GM23338 (cell line): ENCODE data around the gene LIN7A. TPM values are rescaled to one million over a fixed set of nuclear protein-coding genes. Genes with fewer than 3 reads are reported as not detected.
A peak's percentile ranks its signal among the peaks of the same experiment; 100 is the strongest.

Experiments
- ATAC-seq: fragments of 200-7000 bp; cut with Tn5 transposase; 3 replicates; pipeline ENCODE4 v1.9.1; 2020
- DNase-seq: peaks from one replicate; pipeline ENCODE4 v3.0.0-alpha.2; 2015; ENCODE audit warnings: low spot score
- H2AFZ ChIP-seq: fragments of 200-600 bp; sonication (generic); 2 replicates; pipeline ENCODE4 v1.8.0; 2016; ENCODE audit warnings: antibody characterized with exemption, mild to moderate bottlenecking, moderate library complexity
- H3F3A ChIP-seq: fragments of 200-600 bp; sonication (generic); replicated peaks from 2 replicates; pipeline ENCODE4 v1.8.0; 2017; ENCODE audit warnings: antibody characterized with exemption, mixed run types, low read depth
- H3K27ac ChIP-seq: fragments of 200-600 bp; sonication (generic); 2 replicates; pipeline ENCODE4 v1.6.1; 2016; ENCODE audit warnings: low read depth
- H3K27me3 ChIP-seq: fragments of 200-600 bp; sonication (generic); 2 replicates; pipeline ENCODE4 v1.8.0; 2016; ENCODE audit warnings: mild to moderate bottlenecking, mixed run types, moderate library complexity; ENCODE audit not compliant: insufficient read depth
- H3K36me3 ChIP-seq: fragments of 200-600 bp; sonication (generic); 2 replicates; pipeline ENCODE4 v1.8.0; 2016; ENCODE audit warnings: mild to moderate bottlenecking; ENCODE audit not compliant: insufficient read depth
- H3K4me1 ChIP-seq: fragments of 200-600 bp; sonication (generic); 2 replicates; pipeline ENCODE4 v1.8.0; 2016; ENCODE audit warnings: mild to moderate bottlenecking, moderate library complexity; ENCODE audit not compliant: insufficient read depth
- H3K4me2 ChIP-seq: fragments of 200-600 bp; sonication (generic); 2 replicates; pipeline ENCODE4 v1.7.1; 2017; ENCODE audit warnings: mixed run types
- H3K4me3 ChIP-seq: fragments of 200-600 bp; sonication (generic); 2 replicates; pipeline ENCODE4 v1.6.1; 2016; ENCODE audit warnings: mixed run types
- H3K79me2 ChIP-seq: fragments of 200-600 bp; sonication (generic); replicated peaks from 2 replicates; pipeline ENCODE4 v1.8.0; 2017; ENCODE audit warnings: mild to moderate bottlenecking; ENCODE audit not compliant: insufficient read depth
- H3K9me2 ChIP-seq: fragments of 200-600 bp; sonication (generic); 2 replicates; pipeline ENCODE4 v1.8.0; 2017; ENCODE audit not compliant: insufficient read depth
- H4K20me1 ChIP-seq: fragments of 200-600 bp; sonication (generic); replicated peaks from 2 replicates; pipeline ENCODE4 v1.8.0; 2017; ENCODE audit warnings: mild to moderate bottlenecking; ENCODE audit not compliant: insufficient read depth
- H3K27ac Mint-ChIP-seq: 2 replicates; pipeline ENCODE4 v1.8.0; 2020; ENCODE audit warnings: inconsistent platforms, mild to moderate bottlenecking, moderate library complexity, mixed read lengths
- H3K27me3 Mint-ChIP-seq: 3 replicates; pipeline ENCODE4 v1.8.0; 2022; ENCODE audit warnings: low read depth, mild to moderate bottlenecking, moderate library complexity, mixed read lengths, inconsistent platforms; ENCODE audit not compliant: insufficient read depth, poor library complexity
- H3K36me3 Mint-ChIP-seq: 3 replicates; pipeline ENCODE4 v1.8.0; 2021; ENCODE audit warnings: low read depth, mild to moderate bottlenecking, inconsistent platforms, moderate library complexity, mixed read lengths
- H3K4me1 Mint-ChIP-seq: 3 replicates; pipeline ENCODE4 v1.8.0; 2020; ENCODE audit warnings: mild to moderate bottlenecking, inconsistent platforms, mixed read lengths
- H3K4me3 Mint-ChIP-seq: 3 replicates; pipeline ENCODE4 v1.8.0; 2021; ENCODE audit warnings: moderate library complexity, mild to moderate bottlenecking, inconsistent platforms, mixed read lengths
- H3K9me3 Mint-ChIP-seq: 3 replicates; pipeline ENCODE4 v1.8.0; 2020; ENCODE audit warnings: moderate library complexity, mild to moderate bottlenecking, inconsistent platforms, mixed read lengths
- CREB1 ChIP-seq: fragments of 250-450 bp; sonication (Bioruptor Pico); IDR thresholded peaks from 2 replicates; pipeline ENCODE4 v1.5.0; 2020; ENCODE audit warnings: low read depth, mild to moderate bottlenecking, moderate library complexity
- EZH2 ChIP-seq: fragments of 200-600 bp; sonication (generic); IDR thresholded peaks from one replicate; pipeline ENCODE4 v1.8.0; 2017; ENCODE audit warnings: antibody characterized with exemption, mild to moderate bottlenecking, low read depth; ENCODE audit not compliant: unreplicated experiment
- EZH2phosphoT487 ChIP-seq: fragments of 200-600 bp; sonication (generic); IDR thresholded peaks from one replicate; pipeline ENCODE4 v1.8.1; 2018; ENCODE audit warnings: antibody characterized with exemption; ENCODE audit not compliant: unreplicated experiment
- JUNB ChIP-seq: IDR thresholded peaks from one replicate; pipeline ENCODE4 v1.6.1; 2016; ENCODE audit warnings: antibody characterized with exemption; ENCODE audit not compliant: unreplicated experiment
- NANOG ChIP-seq: IDR thresholded peaks from 2 replicates; pipeline ENCODE4 v1.6.1; 2016; ENCODE audit warnings: antibody characterized with exemption, borderline replicate concordance
- POLR2AphosphoS5 ChIP-seq: IDR thresholded peaks from 2 replicates; pipeline ENCODE4 v1.6.1; 2016; ENCODE audit warnings: antibody characterized with exemption, low read depth
- STAT1 ChIP-seq: IDR thresholded peaks from one replicate; pipeline ENCODE4 v1.6.1; 2016; ENCODE audit warnings: antibody characterized with exemption; ENCODE audit not compliant: unreplicated experiment
- ZNF114 ChIP-seq: fragments of 250-450 bp; sonication (Bioruptor Pico); IDR thresholded peaks from 2 replicates; pipeline ENCODE4 v1.5.0; 2020; ENCODE audit warnings: mild to moderate bottlenecking, moderate library complexity
- ZNF331 ChIP-seq: fragments of 250-450 bp; sonication (Bioruptor Pico); IDR thresholded peaks from 2 replicates; pipeline ENCODE4 v1.5.0; 2020; ENCODE audit warnings: low read depth, mild to moderate bottlenecking, moderate library complexity
- polyA plus RNA-seq: library from polyadenylated mRNA; unstranded; fragments of >200 nt; fragmentation: Nextera tagmentation; extraction: Ambion mirVana; gene quantifications from 2 replicates; pipeline ENCODE4 v1.2.1, GENCODE V29; 2016
- total RNA-seq: library from RNA; depleted of rRNA; stranded (reverse); fragments of >200 nt; shearing (Covaris generic); gene quantifications from 2 replicates; pipeline ENCODE4 v1.2.3, GENCODE V29; 2014
- TF ChIP-seq, protein P1 (sequence below), 2 experiments: fragments of 200-600 bp in 1 of 2; sonication (generic) in 1 of 2; conservative IDR thresholded peaks; 2 replicates each; pipeline versions ENCODE4 v1.5.1 to v1.6.1; 2016 to 2017; ENCODE audit warnings: antibody characterized with exemption in 2 of 2, low read depth in 2 of 2, mild to moderate bottlenecking in 2 of 2, moderate library complexity in 1 of 2
- TF ChIP-seq, protein P2 (sequence below): IDR thresholded peaks from one replicate; pipeline ENCODE4 v1.6.1; 2018; ENCODE audit warnings: antibody characterized with exemption; ENCODE audit not compliant: unreplicated experiment
- TF ChIP-seq, protein P3 (sequence below): IDR thresholded peaks from 2 replicates; pipeline ENCODE4 v1.6.1; 2016; ENCODE audit warnings: antibody characterized with exemption
- TF ChIP-seq, protein P4 (sequence below): fragments of 250-450 bp; sonication (Bioruptor Pico); IDR thresholded peaks from 2 replicates; pipeline ENCODE4 v1.5.0; 2020; ENCODE audit warnings: mild to moderate bottlenecking, moderate library complexity

The LIN7A gene
- total and polyA plus RNA-seq, 2 experiments from 2014 or later, result 5.7 to 6.5 TPM

DNA sequence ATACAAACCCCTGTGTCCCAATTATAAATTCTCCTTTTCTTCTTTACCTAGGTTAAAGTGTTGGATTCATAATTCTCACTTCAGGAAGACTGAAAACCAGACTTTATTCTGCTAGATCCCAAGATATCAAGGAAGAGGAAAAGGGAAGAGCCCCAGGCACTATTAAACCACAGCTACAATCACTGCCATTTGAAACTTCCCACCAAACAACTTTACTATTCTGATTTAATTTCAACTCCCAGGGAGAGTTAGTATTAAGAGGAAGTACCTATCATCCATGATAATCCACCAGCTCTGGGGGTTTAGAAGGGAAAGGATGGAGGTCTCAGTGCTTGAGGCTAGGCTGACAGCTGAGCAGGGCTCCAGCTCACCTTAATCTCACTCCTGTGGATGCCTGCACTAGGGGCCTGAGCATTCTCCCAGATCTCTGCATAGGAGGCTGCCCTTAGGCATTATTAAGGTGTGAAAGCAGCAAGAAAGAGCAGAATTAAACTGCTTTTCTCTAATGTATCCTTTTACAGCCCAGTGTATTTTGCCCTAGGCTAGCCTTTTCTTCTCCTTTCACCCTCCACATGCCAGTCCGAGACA lies 168.1 kb downstream of the LIN7A start:
- no peak overlapping the region for H3K27ac Mint-ChIP-seq
- H3K4me1 Mint-ChIP-seq, result peaks cover 34% of the 10 kb centered on the region
- H3K4me3 Mint-ChIP-seq, result no peak overlapping the region
- peaks cover 4% of the 10 kb centered on the region for H3K27me3 Mint-ChIP-seq
- no peaks in the 10 kb centered on the region for H4K20me1 ChIP-seq
- DNase-seq (peak; percentile 30), ATAC-seq (peak; percentile 85)
- H3K9me2 ChIP-seq, result 0 out of 2 replicates have a peak, but pooled peaks cover 3% of the 10 kb centered on the region
- H3K36me3 Mint-ChIP-seq, result peaks cover 6% of the 10 kb centered on the region; the same call in 2 of the 3 replicates
- no peak overlapping the region for H2AFZ ChIP-seq
- peak overlapping the region; percentile 45; the same call in 1 of the 2 replicates for H3K4me2 ChIP-seq
- H3K79me2 ChIP-seq, result no peaks in the 10 kb centered on the region
- H3K4me1 ChIP-seq, result peaks cover 47% of the 10 kb centered on the region
- H3F3A ChIP-seq, result no peaks in the 10 kb centered on the region
- H3K9me3 Mint-ChIP-seq, result peaks cover 8% of the 10 kb centered on the region; the same call in 2 of the 3 replicates
- TF ChIP-seq, protein P1, sequence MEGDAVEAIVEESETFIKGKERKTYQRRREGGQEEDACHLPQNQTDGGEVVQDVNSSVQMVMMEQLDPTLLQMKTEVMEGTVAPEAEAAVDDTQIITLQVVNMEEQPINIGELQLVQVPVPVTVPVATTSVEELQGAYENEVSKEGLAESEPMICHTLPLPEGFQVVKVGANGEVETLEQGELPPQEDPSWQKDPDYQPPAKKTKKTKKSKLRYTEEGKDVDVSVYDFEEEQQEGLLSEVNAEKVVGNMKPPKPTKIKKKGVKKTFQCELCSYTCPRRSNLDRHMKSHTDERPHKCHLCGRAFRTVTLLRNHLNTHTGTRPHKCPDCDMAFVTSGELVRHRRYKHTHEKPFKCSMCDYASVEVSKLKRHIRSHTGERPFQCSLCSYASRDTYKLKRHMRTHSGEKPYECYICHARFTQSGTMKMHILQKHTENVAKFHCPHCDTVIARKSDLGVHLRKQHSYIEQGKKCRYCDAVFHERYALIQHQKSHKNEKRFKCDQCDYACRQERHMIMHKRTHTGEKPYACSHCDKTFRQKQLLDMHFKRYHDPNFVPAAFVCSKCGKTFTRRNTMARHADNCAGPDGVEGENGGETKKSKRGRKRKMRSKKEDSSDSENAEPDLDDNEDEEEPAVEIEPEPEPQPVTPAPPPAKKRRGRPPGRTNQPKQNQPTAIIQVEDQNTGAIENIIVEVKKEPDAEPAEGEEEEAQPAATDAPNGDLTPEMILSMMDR (conservative IDR thresholded peaks at IDR 0.05; ENCODE audit: low read depth in 2 of 2), result no peak
- TF ChIP-seq ZNF114 (CRISPR knock-in tag) (no peak), EZH2 (no peak), STAT1 (no peak), ZNF331 (CRISPR knock-in tag) (no peak), EZH2phosphoT487 (no peak), NANOG (no peak), CREB1 (CRISPR knock-in tag) (no peak), JUNB (no peak), POLR2AphosphoS5 (no peak)
- TF ChIP-seq, protein P2, sequence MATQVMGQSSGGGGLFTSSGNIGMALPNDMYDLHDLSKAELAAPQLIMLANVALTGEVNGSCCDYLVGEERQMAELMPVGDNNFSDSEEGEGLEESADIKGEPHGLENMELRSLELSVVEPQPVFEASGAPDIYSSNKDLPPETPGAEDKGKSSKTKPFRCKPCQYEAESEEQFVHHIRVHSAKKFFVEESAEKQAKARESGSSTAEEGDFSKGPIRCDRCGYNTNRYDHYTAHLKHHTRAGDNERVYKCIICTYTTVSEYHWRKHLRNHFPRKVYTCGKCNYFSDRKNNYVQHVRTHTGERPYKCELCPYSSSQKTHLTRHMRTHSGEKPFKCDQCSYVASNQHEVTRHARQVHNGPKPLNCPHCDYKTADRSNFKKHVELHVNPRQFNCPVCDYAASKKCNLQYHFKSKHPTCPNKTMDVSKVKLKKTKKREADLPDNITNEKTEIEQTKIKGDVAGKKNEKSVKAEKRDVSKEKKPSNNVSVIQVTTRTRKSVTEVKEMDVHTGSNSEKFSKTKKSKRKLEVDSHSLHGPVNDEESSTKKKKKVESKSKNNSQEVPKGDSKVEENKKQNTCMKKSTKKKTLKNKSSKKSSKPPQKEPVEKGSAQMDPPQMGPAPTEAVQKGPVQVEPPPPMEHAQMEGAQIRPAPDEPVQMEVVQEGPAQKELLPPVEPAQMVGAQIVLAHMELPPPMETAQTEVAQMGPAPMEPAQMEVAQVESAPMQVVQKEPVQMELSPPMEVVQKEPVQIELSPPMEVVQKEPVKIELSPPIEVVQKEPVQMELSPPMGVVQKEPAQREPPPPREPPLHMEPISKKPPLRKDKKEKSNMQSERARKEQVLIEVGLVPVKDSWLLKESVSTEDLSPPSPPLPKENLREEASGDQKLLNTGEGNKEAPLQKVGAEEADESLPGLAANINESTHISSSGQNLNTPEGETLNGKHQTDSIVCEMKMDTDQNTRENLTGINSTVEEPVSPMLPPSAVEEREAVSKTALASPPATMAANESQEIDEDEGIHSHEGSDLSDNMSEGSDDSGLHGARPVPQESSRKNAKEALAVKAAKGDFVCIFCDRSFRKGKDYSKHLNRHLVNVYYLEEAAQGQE, result no peak
- TF ChIP-seq, protein P3, sequence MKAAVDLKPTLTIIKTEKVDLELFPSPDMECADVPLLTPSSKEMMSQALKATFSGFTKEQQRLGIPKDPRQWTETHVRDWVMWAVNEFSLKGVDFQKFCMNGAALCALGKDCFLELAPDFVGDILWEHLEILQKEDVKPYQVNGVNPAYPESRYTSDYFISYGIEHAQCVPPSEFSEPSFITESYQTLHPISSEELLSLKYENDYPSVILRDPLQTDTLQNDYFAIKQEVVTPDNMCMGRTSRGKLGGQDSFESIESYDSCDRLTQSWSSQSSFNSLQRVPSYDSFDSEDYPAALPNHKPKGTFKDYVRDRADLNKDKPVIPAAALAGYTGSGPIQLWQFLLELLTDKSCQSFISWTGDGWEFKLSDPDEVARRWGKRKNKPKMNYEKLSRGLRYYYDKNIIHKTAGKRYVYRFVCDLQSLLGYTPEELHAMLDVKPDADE, result no peak
- TF ChIP-seq, protein P4, sequence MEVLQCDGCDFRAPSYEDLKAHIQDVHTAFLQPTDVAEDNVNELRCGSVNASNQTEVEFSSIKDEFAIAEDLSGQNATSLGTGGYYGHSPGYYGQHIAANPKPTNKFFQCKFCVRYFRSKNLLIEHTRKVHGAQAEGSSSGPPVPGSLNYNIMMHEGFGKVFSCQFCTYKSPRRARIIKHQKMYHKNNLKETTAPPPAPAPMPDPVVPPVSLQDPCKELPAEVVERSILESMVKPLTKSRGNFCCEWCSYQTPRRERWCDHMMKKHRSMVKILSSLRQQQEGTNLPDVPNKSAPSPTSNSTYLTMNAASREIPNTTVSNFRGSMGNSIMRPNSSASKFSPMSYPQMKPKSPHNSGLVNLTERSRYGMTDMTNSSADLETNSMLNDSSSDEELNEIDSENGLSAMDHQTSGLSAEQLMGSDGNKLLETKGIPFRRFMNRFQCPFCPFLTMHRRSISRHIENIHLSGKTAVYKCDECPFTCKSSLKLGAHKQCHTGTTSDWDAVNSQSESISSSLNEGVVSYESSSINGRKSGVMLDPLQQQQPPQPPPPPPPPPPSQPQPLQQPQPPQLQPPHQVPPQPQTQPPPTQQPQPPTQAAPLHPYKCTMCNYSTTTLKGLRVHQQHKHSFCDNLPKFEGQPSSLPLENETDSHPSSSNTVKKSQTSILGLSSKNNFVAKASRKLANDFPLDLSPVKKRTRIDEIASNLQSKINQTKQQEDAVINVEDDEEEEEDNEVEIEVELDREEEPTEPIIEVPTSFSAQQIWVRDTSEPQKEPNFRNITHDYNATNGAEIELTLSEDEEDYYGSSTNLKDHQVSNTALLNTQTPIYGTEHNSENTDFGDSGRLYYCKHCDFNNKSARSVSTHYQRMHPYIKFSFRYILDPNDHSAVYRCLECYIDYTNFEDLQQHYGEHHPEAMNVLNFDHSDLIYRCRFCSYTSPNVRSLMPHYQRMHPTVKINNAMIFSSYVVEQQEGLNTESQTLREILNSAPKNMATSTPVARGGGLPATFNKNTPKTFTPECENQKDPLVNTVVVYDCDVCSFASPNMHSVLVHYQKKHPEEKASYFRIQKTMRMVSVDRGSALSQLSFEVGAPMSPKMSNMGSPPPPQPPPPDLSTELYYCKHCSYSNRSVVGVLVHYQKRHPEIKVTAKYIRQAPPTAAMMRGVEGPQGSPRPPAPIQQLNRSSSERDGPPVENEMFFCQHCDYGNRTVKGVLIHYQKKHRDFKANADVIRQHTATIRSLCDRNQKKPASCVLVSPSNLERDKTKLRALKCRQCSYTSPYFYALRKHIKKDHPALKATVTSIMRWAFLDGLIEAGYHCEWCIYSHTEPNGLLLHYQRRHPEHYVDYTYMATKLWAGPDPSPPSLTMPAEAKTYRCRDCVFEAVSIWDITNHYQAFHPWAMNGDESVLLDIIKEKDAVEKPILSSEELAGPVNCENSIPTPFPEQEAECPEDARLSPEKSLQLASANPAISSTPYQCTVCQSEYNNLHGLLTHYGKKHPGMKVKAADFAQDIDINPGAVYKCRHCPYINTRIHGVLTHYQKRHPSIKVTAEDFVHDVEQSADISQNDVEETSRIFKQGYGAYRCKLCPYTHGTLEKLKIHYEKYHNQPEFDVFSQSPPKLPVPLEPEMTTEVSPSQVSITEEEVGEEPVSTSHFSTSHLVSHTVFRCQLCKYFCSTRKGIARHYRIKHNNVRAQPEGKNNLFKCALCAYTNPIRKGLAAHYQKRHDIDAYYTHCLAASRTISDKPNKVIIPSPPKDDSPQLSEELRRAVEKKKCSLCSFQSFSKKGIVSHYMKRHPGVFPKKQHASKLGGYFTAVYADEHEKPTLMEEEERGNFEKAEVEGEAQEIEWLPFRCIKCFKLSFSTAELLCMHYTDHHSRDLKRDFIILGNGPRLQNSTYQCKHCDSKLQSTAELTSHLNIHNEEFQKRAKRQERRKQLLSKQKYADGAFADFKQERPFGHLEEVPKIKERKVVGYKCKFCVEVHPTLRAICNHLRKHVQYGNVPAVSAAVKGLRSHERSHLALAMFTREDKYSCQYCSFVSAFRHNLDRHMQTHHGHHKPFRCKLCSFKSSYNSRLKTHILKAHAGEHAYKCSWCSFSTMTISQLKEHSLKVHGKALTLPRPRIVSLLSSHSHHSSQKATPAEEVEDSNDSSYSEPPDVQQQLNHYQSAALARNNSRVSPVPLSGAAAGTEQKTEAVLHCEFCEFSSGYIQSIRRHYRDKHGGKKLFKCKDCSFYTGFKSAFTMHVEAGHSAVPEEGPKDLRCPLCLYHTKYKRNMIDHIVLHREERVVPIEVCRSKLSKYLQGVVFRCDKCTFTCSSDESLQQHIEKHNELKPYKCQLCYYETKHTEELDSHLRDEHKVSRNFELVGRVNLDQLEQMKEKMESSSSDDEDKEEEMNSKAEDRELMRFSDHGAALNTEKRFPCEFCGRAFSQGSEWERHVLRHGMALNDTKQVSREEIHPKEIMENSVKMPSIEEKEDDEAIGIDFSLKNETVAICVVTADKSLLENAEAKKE (CRISPR knock-in tag), result no peak
- H3K27ac ChIP-seq, result no peak overlapping the region
- no peak overlapping the region for H3K4me3 ChIP-seq
- H3K27me3 ChIP-seq, result no peaks in the 10 kb centered on the region
- no peaks in the 10 kb centered on the region for H3K36me3 ChIP-seq
